A549 (cell line): Measurements from ENCODE around the gene ARHGAP22. TPM values are rescaled to one million over a fixed set of nuclear protein-coding genes. Genes with fewer than 3 reads are reported as not detected.

Experiments
- ATAC-seq, 2 experiments: fragments of 200-7000 bp in 1 of 2; fragments of >200 bp in 1 of 2; cut with Nextera tagmentation in 1 of 2; cut with Tn5 transposase in 1 of 2; 3 replicates each; pipeline versions ENCODE4 v1.8.0 to v1.9.1; 2018 to 2020; ENCODE audit warnings: mild to moderate bottlenecking in 1 of 2, moderate library complexity in 1 of 2
- CTCF ChIA-PET: fragments of 300-600 bp; sonication (Branson Sonifier 250); formaldehyde crosslinking; extraction: SDS; loops from one replicate; lab custom pipeline; 2021; ENCODE audit warnings: antibody characterized with exemption, inconsistent platforms; lab: Yijun Ruan, JAX
- POLR2A ChIA-PET: fragments of 350-600 bp; formaldehyde crosslinking; extraction: SDS; loops from one replicate; lab custom pipeline; 2021; ENCODE audit warnings: antibody characterized with exemption, inconsistent platforms; lab: Yijun Ruan, JAX
- DNase-seq, 2 experiments: peaks; one replicate each; pipeline versions ENCODE4 v3.0.0 to v3.0.0-alpha.2; 2011 to 2016; ENCODE audit warnings: low read depth in 1 of 2, low spot score in 1 of 2
- FAIRE-seq: peaks from 2 replicates; lab custom pipeline; 2011; peaks lifted over from hg19 to GRCh38; lab: Jason Lieb, UNC
- H3K27ac ChIP-seq, 2 experiments: fragments of >200 bp; sonication (Bioruptor Twin); formaldehyde crosslinking; 3 replicates each; pipeline ENCODE4 v1.5.1; 2016 to 2017
- H3K4me1 ChIP-seq: fragments of >200 bp; sonication (Bioruptor Twin); formaldehyde crosslinking; 3 replicates; pipeline ENCODE4 v1.6.1; 2016
- H3K4me2 ChIP-seq: fragments of >200 bp; sonication (Bioruptor Twin); formaldehyde crosslinking; 3 replicates; pipeline ENCODE4 v1.6.1; 2016
- H3K4me3 ChIP-seq: fragments of >200 bp; sonication (Bioruptor Twin); formaldehyde crosslinking; 3 replicates; pipeline ENCODE4 v1.5.1; 2016
- H3K9me3 ChIP-seq: fragments of >200 bp; sonication (Bioruptor Twin); formaldehyde crosslinking; 3 replicates; pipeline ENCODE4 v1.6.1; 2016
- CBX8 ChIP-seq: fragments of 200-600 bp; sonication (generic); IDR thresholded peaks from 2 replicates; pipeline ENCODE4 v1.6.1; 2016
- CHD2 ChIP-seq: fragments of 150-350 bp; IDR thresholded peaks from 2 replicates; pipeline ENCODE4 v1.6.1; 2014; ENCODE audit warnings: low read length; ENCODE audit not compliant: partially characterized antibody
- CHD4 ChIP-seq: fragments of 200-600 bp; sonication (generic); IDR thresholded peaks from 2 replicates; pipeline ENCODE4 v1.6.1; 2016; ENCODE audit warnings: antibody characterized with exemption, mild to moderate bottlenecking, borderline replicate concordance
- E2F6 ChIP-seq: IDR thresholded peaks from 2 replicates; pipeline ENCODE4 v1.6.1; 2012; ENCODE audit warnings: low read depth, borderline replicate concordance
- EHF ChIP-seq: fragments of 250-450 bp; sonication (Bioruptor Pico); IDR thresholded peaks from 2 replicates; pipeline ENCODE4 v1.5.0; 2020; ENCODE audit warnings: mild to moderate bottlenecking
- EHMT2 ChIP-seq: fragments of 200-600 bp; sonication (generic); IDR thresholded peaks from 2 replicates; pipeline ENCODE4 v1.6.1; 2016; ENCODE audit warnings: antibody characterized with exemption, low read depth, mild to moderate bottlenecking, moderate library complexity
- ESRRA ChIP-seq: fragments of 150-350 bp; IDR thresholded peaks from 2 replicates; pipeline ENCODE4 v1.6.1; 2014; ENCODE audit warnings: mild to moderate bottlenecking, low read length, borderline replicate concordance
- FOSB ChIP-seq: fragments of 250-450 bp; sonication (Bioruptor Pico); IDR thresholded peaks from 2 replicates; pipeline ENCODE4 v1.5.0; 2020; ENCODE audit warnings: mild to moderate bottlenecking, moderate library complexity
- GATA3 ChIP-seq: IDR thresholded peaks from 2 replicates; pipeline ENCODE4 v1.6.1; 2012; ENCODE audit warnings: borderline replicate concordance
- HOXB13 ChIP-seq: fragments of 250-450 bp; sonication (Bioruptor Pico); IDR thresholded peaks from 2 replicates; pipeline ENCODE4 v1.5.0; 2020; ENCODE audit warnings: low read depth, mild to moderate bottlenecking, moderate library complexity
- HOXB5 ChIP-seq: fragments of 250-450 bp; sonication (Bioruptor Pico); IDR thresholded peaks from 2 replicates; pipeline ENCODE4 v1.5.0; 2020; ENCODE audit warnings: mild to moderate bottlenecking, moderate library complexity
- KDM5A ChIP-seq: fragments of 200-600 bp; sonication (generic); IDR thresholded peaks from 2 replicates; pipeline ENCODE4 v1.6.1; 2016; ENCODE audit warnings: antibody characterized with exemption, mild to moderate bottlenecking
- MAFK ChIP-seq: fragments of 450-650 bp; IDR thresholded peaks from 2 replicates; pipeline ENCODE4 v1.6.1; 2014; ENCODE audit not compliant: partially characterized antibody
- MAX ChIP-seq: IDR thresholded peaks from 2 replicates; pipeline ENCODE4 v1.6.1; 2012
- MAZ ChIP-seq: fragments of 150-350 bp; IDR thresholded peaks from 2 replicates; pipeline ENCODE4 v1.6.1; 2014; ENCODE audit warnings: antibody characterized with exemption, low read depth, low read length, borderline replicate concordance
- NPAS2 ChIP-seq: fragments of 250-450 bp; sonication (Bioruptor Pico); IDR thresholded peaks from 2 replicates; pipeline ENCODE4 v1.8.0; 2022; ENCODE audit warnings: mild to moderate bottlenecking, moderate library complexity, borderline replicate concordance
- POLR2AphosphoS2 ChIP-seq: conservative IDR thresholded peaks from 2 replicates; pipeline ENCODE4 v1.6.1; 2012; ENCODE audit warnings: low read length, improper control_type of control experiment, inconsistent platforms
- RARB ChIP-seq: fragments of 250-450 bp; sonication (Bioruptor Pico); IDR thresholded peaks from 2 replicates; pipeline ENCODE4 v1.8.0; 2021; ENCODE audit warnings: mild to moderate bottlenecking, moderate library complexity
- RFX5 ChIP-seq: fragments of 450-650 bp; IDR thresholded peaks from 2 replicates; pipeline ENCODE4 v1.7.1; 2014; ENCODE audit warnings: antibody characterized with exemption, mild to moderate bottlenecking, moderate library complexity
- RNF2 ChIP-seq: fragments of 200-600 bp; sonication (generic); IDR thresholded peaks from 2 replicates; pipeline ENCODE4 v1.6.1; 2016; ENCODE audit warnings: low read depth, mild to moderate bottlenecking, antibody characterized with exemption, moderate library complexity, borderline replicate concordance
- TP53 ChIP-seq: fragments of 250-450 bp; sonication (Bioruptor Pico); IDR thresholded peaks from 2 replicates; pipeline ENCODE4 v1.5.0; 2021; ENCODE audit warnings: mild to moderate bottlenecking, moderate library complexity
- USF2 ChIP-seq: fragments of 450-650 bp; IDR thresholded peaks from 2 replicates; pipeline ENCODE4 v1.6.1; 2014; ENCODE audit warnings: antibody characterized with exemption
- ZSCAN20 ChIP-seq: fragments of 250-450 bp; sonication (Bioruptor Pico); IDR thresholded peaks from 2 replicates; pipeline ENCODE4 v1.8.0; 2022; ENCODE audit warnings: mild to moderate bottlenecking, moderate library complexity
- WGBS: methylation state at CpG from one replicate; pipeline ENCODE4 v1.1.6; 2017; ENCODE audit errors: missing lambda C conversion rate; 5-methylcytosine and 5-hydroxymethylcytosine counted together
- polyA plus RNA-seq, 4 experiments: library from polyadenylated mRNA; depleted of rRNA in 3 of 4; stranded (reverse); fragments of >200 nt; fragmentation: RNase III in 1 of 4; extraction: RNeasy Plus Mini Kit Qiagen cat#74134 plus additional on column Dnase treatment in 1 of 4; gene quantifications; 2 replicates in 3 of 4; 3 replicates in 1 of 4; pipeline ENCODE4 v1.2.3, GENCODE V29; 2011 to 2017
- TF ChIP-seq, protein P1 (sequence below): fragments of 250-450 bp; sonication (Bioruptor Pico); IDR thresholded peaks from 2 replicates; pipeline ENCODE4 v1.5.0; 2021; ENCODE audit warnings: mild to moderate bottlenecking, moderate library complexity, borderline replicate concordance
- TF ChIP-seq, protein P2 (sequence below): fragments of 250-450 bp; sonication (Bioruptor Pico); IDR thresholded peaks from 2 replicates; pipeline ENCODE4 v1.5.0; 2020; ENCODE audit warnings: low read depth, mild to moderate bottlenecking, moderate library complexity
- TF ChIP-seq, protein P3 (sequence below): fragments of >200 bp; sonication (Bioruptor Twin); formaldehyde crosslinking; IDR thresholded peaks from 2 replicates; pipeline ENCODE4 v1.6.1; 2016

The ARHGAP22 gene
- polyA plus RNA-seq, 2 of the 4 experiments (the other 2 are of a cell fraction): 1.9 to 3.2 TPM

- TF ChIP-seq HOXB13 (CRISPR knock-in tag) (no peak), EHMT2 (no peak), ZSCAN20 (CRISPR knock-in tag) (no peak), FOSB (CRISPR knock-in tag) (no peak)
- TF ChIP-seq, all 56 proteins: peak for 0
Measured at GRCh38 chr10:48429309-48429708, 175.6 kb downstream of the ARHGAP22 start (continued).

DNA sequence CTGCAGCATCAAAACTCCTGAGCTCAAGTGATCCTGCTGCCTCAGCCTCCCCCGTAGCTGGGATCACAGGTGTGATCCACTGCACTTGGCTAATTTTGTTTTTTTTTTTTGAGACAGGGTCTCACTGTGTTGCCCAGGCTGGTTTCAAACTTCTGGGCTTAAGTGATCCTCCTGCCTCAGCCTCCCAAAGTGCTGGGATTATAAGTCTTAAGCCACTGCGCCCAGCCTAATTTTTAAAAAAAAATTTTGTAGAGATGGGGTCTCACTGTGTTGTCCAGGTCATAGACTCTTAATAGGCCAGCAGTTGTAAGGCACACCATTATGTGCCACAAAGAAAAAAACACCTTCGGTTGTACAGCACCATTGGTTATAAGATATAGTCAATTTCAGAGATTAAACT lies 176.0 kb downstream of the ARHGAP22 start:
- POLR2A ChIA-PET: no interaction called here
- no peak for FAIRE-seq
- ATAC-seq: no peak
- WGBS: 94% methylated on average over 3 of the region's 3 CpGs
- Histone ChIP-seq H3K9me3 (no peaks in the 10 kb centered on the region), H3K4me1 (no peaks in the 10 kb centered on the region), H3K27ac (no peak overlapping the region), H3K4me2 (no peak overlapping the region), H3K4me3 (no peak overlapping the region)
- DNase-seq: no peak
- CTCF ChIA-PET: no interaction called here
- no peak for TF ChIP-seq CHD4
- no peak for TF ChIP-seq KDM5A
- TF ChIP-seq, protein P1, sequence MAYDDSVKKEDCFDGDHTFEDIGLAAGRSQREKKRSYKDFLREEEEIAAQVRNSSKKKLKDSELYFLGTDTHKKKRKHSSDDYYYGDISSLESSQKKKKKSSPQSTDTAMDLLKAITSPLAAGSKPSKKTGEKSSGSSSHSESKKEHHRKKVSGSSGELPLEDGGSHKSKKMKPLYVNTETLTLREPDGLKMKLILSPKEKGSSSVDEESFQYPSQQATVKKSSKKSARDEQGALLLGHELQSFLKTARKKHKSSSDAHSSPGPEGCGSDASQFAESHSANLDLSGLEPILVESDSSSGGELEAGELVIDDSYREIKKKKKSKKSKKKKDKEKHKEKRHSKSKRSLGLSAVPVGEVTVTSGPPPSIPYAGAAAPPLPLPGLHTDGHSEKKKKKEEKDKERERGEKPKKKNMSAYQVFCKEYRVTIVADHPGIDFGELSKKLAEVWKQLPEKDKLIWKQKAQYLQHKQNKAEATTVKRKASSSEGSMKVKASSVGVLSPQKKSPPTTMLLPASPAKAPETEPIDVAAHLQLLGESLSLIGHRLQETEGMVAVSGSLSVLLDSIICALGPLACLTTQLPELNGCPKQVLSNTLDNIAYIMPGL (CRISPR knock-in tag): no peak
- TF ChIP-seq CHD2: no peak
- TF ChIP-seq TP53 (CRISPR knock-in tag): no peak

- POLR2A ChIA-PET: no interaction called here
- TF ChIP-seq RNF2: no peak
- no peak for TF ChIP-seq ZSCAN20 (CRISPR knock-in tag)
- TF ChIP-seq RARB (CRISPR knock-in tag): no peak
- no peak for TF ChIP-seq MAX
- no peak for TF ChIP-seq POLR2AphosphoS2
- TF ChIP-seq ESRRA: no peak
- TF ChIP-seq E2F6: no peak
- TF ChIP-seq HOXB5 (CRISPR knock-in tag): no peak
- no peak for TF ChIP-seq CHD2
- TF ChIP-seq EHF (CRISPR knock-in tag): no peak
- TF ChIP-seq RFX5: no peak
- TF ChIP-seq CBX8: no peak
- TF ChIP-seq GATA3: no peak
- TF ChIP-seq MAFK: no peak
- TF ChIP-seq, protein P2, sequence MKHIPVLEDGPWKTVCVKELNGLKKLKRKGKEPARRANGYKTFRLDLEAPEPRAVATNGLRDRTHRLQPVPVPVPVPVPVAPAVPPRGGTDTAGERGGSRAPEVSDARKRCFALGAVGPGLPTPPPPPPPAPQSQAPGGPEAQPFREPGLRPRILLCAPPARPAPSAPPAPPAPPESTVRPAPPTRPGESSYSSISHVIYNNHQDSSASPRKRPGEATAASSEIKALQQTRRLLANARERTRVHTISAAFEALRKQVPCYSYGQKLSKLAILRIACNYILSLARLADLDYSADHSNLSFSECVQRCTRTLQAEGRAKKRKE (CRISPR knock-in tag): no peak
- no peak for TF ChIP-seq FOSB (CRISPR knock-in tag)
- TF ChIP-seq NPAS2 (CRISPR knock-in tag): no peak
- no peak for TF ChIP-seq MAZ
- TF ChIP-seq, protein P3, sequence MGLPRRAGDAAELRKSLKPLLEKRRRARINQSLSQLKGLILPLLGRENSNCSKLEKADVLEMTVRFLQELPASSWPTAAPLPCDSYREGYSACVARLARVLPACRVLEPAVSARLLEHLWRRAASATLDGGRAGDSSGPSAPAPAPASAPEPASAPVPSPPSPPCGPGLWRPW: no peak
- TF ChIP-seq USF2: no peak
- CTCF ChIA-PET: interaction anchor here (1.4 kb wide), 1 partner anchor 21 kb away, joined by 3 read pairs; no protein-coding TSS in a partner anchor
- H3K9me3 ChIP-seq: no peaks in the 10 kb centered on the region
- no peak overlapping the region for H3K4me3 ChIP-seq
- H3K4me2 ChIP-seq: no peak overlapping the region
- no peaks in the 10 kb centered on the region for H3K4me1 ChIP-seq
- FAIRE-seq: no peak
- DNase-seq: no peak
- no peak overlapping the region for H3K27ac ChIP-seq
- no peak for ATAC-seq
- WGBS: 93% methylated on average over 4 of the region's 4 CpGs
Measured at GRCh38 chr10:48423884-48424283, 181.0 kb downstream of the ARHGAP22 start.
